HuH-7.5 (cell line): Measurements from ENCODE around the gene SCAMP3.

Experiments used
- DNase-seq: peaks from one replicate; pipeline ENCODE4 v3.0.0; 2011; ENCODE audit warnings: low spot score

Gene SCAMP3

GRCh38 chr1:155285063-155285462 is 22.9 kb upstream of the SCAMP3 start:
- no peak for DNase-seq

DNA sequence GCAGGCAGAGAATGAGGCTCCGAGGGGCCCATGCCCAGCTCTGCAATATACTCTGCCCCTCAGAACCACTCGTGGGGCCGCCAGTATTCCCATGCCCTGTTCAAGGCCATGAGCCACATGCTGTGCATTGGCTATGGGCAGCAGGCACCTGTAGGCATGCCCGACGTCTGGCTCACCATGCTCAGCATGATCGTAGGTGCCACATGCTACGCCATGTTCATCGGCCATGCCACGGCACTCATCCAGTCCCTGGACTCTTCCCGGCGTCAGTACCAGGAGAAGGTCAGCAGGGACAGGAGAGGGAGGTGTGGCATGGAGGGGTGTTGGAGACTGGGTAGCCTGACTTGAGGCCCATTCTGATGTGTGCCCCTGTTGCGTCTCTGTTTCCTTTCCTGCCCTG is 22.3 kb upstream of the SCAMP3 start:
- no peak for DNase-seq

DNA sequence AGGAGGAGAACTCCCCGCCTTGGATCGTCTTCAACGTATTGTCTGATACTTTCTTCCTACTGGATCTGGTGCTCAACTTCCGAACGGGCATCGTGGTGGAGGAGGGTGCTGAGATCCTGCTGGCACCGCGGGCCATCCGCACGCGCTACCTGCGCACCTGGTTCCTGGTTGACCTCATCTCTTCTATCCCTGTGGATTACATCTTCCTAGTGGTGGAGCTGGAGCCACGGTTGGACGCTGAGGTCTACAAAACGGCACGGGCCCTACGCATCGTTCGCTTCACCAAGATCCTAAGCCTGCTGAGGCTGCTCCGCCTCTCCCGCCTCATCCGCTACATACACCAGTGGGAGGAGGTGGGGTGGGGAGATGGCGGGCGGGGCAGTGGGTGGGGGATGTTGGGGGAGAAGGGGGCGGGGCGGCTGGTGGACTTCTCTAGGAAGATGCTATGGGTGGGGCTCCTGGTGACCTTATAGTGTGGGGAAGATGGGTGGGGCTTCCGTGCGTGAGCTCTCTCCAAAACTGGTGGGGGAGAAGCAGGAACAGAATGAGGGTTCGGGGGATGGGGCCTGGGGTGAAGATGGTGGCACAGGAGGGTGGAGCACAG is 20.4 kb upstream of the SCAMP3 start:
- DNase-seq: no peak

DNA sequence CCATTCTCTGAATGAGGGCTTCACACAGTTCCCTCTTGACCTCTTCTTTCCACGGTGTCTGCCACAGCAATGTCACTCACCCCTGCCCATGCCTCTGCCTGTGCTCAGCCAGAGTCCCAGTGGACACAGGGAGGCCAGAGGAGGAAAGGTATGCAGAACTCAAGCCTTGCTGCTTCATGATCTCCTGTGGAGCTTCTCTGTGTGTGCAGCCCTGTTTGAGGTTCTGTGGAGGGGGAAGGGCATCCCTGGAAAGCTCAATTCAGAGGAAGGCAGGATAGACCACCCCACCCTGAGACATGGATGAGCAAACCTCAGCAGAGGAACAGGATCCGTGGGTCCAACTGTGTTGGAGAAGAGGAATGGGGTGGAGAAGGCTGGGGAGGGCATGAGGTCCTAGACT is 17.1 kb upstream of the SCAMP3 start:
- no peak for DNase-seq

GRCh38 chr1:155278689-155279160 is 16.6 kb upstream of the SCAMP3 start:
- DNase-seq: no peak

GRCh38 chr1:155277902-155278688 is 15.9 kb upstream of the SCAMP3 start:
- peak; percentile 88 for DNase-seq

DNA sequence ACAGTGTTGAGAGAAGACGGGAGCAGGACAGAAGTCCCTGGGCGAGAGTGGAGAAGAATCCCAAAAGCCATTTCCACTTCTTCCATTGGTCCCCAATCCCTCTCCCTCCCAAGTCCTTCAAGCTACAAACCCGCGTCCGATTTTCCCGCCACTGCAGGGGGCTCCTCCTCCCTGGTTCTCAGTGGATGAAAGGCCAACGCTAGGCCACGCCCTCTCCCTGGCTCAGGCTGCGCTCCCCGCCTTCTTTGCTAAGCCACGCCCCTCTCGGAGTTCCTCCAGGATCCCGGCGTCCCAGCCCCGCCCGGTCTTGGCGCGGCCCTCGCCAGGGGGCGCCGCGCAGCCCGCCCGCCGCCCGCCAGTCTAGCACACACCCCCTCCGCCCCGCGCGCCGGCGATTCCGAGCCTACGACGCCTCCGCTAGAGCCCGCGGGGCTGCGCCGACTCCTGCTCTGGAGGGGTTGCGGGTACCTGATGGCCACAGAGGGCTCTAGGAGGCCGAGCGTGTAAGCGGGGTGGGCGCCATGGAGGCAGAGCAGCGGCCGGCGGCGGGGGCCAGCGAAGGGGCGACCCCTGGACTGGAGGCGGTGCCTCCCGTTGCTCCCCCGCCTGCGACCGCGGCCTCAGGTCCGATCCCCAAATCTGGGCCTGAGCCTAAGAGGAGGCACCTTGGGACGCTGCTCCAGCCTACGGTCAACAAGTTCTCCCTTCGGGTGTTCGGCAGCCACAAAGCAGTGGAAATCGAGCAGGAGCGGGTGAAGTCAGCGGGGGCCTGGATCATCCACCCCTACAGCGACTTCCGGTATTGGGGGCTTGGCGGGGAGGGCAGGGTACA is 15.1 kb upstream of the SCAMP3 start, which contains the start of gene HCN3:
TSS of gene HCN3 (plus strand) at position 394 of the 832 bp plus-strand sequence. CDS start at position 522, 128 bp downstream.
- peak; percentile 99 for DNase-seq

- peak; percentile 100 for DNase-seq
Observed at GRCh38 chr1:155273343-155274245, 11.4 kb upstream of the SCAMP3 start, which contains the start of gene CLK2. TSS of gene CLK2 (minus strand) at chr1:155273504. CDS start at chr1:155270977, 2,527 bp downstream.

DNA sequence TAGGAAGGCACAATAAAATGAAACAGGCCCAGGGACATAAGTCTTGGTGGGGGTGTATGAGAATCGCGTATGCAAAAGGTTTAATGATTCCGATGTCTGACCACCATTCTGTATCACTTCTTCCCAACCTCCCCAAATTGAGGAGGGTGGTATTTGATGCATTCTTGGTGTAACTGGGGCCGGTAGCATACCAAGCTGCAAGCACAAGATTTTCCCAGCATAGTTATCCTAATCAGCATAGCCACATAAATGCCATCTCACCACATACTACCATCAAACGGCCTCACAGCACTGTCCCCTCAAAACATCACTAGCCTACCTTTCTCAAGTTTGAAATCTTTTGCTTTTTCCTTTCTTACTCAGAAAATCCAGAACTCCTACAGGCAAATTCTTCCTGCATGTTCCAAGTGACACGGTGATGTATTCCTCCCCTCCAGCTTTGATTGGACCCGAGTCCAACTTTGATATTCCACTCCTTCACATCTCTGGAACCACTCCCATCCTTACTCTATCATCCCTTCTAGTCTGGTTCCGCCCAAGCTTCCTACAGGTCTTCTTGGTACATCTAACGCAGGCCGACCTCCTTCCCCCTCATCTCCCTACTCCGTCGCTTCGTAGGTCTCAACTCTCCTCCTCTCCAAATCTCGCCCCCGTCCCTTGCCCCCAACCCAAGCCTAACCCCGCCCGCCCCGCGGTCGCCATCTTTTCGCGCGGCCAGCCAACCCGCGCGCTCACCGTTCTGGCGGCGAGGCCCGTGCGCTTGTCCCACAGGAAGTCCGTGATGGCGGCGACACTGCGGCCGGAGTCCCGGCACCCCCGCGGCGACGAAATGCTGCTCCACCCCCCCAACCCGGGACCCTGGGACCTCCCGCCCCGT is 10.5 kb upstream of the SCAMP3 start:
- peak; percentile 68 for DNase-seq

- DNase-seq: no peak
Observed at GRCh38 chr1:155269381-155269780, 7.2 kb upstream of the SCAMP3 start.

DNA sequence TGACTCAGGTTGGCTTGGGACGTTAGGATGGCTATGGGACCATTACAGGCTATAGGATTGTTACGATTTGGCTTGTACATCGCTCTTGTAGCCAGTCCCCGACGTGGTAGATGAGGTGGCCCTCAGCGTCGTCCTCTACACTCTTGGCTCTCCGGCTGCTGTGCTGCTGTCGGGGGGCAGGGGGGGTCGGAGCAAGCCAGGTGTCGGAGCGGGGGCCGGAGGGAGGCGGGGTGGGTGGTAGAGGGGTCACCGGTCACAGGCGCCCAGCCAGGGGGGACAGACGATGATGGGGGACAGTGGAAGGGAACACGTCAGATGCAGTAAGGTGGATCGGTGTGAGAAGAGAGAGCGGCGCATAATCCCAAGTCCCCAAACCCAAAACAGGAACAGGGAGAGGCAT is 6.5 kb upstream of the SCAMP3 start:
- DNase-seq: no peak

- DNase-seq: no peak
Observed at GRCh38 chr1:155267373-155267772, 5.2 kb upstream of the SCAMP3 start.

DNA sequence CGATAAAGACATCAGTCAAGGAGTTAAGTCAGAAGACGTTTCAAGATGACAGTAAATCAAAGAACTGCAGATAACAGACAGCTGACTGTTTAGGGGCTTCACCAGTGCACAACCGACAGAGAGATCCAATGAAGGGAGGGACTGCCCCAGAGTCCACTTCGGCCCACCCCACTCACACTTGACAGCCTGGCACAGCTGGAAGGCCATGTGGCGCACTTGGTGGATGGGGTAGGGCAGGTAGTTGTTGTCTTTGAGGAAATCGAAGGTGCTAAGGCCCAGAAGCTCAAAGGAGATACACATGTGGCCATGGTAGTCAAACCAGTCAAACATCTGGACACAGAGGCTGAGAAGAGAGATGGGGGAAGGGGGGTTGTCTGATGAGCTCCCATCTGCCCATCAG is 4.4 kb upstream of the SCAMP3 start:
- no peak for DNase-seq

DNA sequence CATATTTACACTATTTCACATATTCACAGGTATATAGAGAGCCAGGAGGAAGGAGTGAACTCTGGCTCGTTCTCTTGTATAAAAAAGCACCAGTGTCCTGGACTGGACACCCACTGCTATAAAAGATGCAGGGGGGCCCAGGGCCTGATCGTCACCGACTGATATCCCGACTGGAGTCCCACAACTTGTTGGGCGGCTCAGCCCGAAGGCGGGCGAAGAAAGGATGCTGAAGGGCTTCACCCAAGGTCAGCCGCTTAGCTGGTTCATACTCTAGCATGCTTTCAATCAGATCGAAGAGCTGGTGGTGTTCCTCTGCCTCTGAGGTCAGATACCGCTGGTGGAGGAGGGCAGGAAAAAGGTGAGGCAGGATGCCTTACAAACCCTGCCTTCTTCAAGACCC is 907 bp upstream of the SCAMP3 start:
- DNase-seq: no peak

GRCh38 chr1:155261493-155261851 is 688 bp downstream of the SCAMP3 start:
- peak; percentile 48 for DNase-seq

- no peak for DNase-seq
Observed at GRCh38 chr1:155260276-155260675, 1.9 kb downstream of the SCAMP3 start.

DNA sequence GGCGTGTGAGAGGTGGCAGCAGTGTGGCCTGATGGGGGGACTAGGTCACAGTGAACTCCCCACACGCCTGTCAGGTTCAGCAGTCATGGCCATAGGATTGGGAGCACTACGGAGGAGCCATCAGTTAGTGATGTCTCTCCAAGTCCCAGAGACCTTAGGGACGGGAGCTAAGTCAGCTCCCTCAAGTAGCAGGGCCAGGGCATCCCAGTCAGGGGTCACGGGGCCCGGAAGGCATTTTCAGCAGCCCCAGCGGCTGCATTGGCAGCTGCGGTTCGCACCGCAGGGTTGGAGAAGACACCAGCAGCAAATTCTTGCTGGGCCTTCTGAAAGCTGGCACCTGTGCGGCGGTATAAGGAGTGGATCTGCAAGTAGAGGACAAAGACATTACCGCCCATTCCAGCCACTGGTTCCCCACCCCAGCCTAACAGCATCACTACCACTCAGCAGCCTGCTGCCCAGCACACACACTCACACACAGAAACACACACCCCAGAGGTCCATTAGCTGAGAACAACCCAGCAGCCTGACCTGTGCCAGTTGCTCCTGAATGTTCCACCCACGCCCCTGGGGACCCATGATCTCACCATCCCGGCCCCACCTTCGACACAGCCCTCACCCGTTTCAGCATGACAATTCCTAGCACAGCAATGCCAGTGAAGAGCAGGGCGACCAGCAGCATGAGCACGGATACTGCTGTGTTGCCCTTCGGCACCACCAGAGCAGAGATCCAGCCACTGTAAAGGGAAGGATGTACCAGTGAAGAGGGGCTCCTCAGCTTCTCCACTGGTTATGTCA is 5.9 kb downstream of the SCAMP3 start:
- DNase-seq: no peak

DNA sequence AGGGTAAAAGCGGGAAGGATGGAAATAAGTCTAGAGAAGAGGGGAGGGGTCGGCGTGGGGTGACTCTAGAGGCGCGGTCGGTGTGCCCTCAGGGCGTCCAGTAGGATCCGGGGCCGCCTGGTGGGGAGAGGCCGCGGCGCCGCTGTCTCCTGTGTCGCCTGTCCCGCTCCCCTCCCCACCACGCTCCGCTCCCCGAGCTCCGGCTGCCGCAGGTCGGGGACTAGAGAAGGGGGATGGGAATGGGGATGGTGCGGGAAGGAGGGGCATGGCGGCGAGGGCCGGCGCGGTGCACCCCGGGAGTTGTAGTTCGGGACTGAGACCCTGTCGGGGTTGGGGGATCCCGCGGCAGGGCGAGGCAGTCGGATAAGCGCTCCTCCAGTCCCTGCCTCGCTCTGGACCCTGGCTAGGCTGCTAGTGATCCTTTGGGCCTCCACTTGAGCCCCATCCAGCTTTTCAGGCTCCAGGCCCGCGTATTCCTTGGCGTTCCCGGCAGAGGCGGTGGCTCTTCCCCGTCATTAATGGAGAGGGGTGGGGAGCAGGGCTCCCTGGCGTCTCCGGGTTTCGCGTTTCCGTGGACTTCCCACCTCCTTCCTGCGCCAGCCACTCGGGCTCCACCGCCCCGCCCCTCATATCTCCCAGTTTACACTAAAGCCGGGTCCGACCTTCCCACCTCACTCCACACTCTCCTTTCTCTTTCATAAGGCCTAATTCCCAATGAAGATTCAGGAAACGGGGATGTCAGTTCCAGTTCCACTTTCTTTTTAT is 6.7 kb downstream of the SCAMP3 start, which contains the start of gene ENTREP3:
TSS of gene ENTREP3 (minus strand) at position 241 of the 765 bp plus-strand sequence. CDS start 606 bp downstream, outside the sequence.
- DNase-seq: peak; percentile 97
